Measurements from ENCODE around the gene PPM1L.
"Not testable (repeated sequence)": the region's sequence is repeated elsewhere in the genome, so short reads cannot be mapped to it uniquely, and the experiment has no call there.

PPM1L gene

DNA sequence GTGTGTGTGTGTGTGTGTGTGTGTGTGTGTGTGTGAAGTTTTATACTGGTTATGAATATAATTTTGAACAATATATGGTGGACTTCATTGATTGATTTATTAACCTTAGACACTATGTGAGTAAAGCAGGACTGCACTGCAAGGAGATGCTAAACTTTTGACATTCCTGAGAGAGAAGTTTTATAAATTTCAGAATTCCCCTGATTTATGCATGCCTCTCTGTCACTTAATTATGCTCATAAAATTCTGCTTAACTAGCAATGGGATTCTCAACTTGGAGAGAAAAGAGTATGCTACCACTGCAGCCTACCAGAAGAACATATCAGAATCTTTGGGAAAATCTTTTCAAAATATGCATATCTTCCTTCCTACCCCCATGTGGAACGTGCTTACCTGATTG lies 204.5 kb downstream of the PPM1L start:
- DNase-seq, result no peak
- no peak for TF ChIP-seq POLR2A (IDR thresholded peaks at IDR 0.05; ENCODE audit: low read length)
- no peak for TF ChIP-seq GATA1 (IDR thresholded peaks at IDR 0.05; ENCODE audit: low read depth, low read length)

DNA sequence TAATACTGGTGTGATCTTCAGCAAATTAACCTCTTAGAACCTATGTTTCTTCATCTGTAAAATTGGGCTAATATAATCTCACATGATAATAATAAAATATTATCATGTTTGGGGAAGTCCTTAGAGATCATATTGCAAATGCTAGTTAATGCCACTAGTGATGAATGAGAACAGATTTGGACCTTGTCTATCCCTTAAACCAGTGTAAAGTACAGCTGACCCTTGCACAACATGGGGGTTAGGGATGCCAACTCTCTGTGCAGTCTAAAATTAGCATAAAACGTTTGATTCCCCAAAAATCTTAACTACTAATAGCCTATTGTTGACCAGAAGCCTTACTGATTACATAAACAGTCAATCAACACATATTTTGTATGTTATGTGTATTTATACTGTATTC lies 207.9 kb downstream of the PPM1L start:
- no peak for DNase-seq
- TF ChIP-seq GATA1 (IDR thresholded peaks at IDR 0.05; ENCODE audit: low read depth, low read length) (no peak), POLR2A (IDR thresholded peaks at IDR 0.05; ENCODE audit: low read length) (no peak)

DNA sequence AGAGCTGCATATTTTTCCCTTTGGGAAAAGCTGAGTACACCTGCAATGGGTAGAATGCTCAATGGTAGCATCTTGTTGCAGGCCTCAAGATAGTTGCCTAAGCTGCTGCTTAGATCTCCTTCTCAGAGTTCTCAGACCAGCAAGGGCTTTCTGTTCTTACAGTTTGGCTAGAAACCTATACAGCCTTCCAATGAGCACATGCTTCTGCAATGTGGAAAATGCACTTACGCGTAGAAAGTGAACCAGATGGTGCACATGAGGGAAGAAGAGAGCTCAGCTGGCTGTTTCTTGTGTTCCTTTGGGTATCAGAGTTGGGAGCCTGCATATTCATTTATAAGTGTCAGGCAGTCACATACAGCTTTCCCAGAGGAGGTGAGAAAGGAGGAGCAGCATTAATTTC lies 212.7 kb downstream of the PPM1L start:
- TF ChIP-seq GATA1 (IDR thresholded peaks at IDR 0.05; ENCODE audit: low read depth, low read length), result no peak
- no peak for TF ChIP-seq POLR2A (IDR thresholded peaks at IDR 0.05; ENCODE audit: low read length)
- DNase-seq, result no peak

DNA sequence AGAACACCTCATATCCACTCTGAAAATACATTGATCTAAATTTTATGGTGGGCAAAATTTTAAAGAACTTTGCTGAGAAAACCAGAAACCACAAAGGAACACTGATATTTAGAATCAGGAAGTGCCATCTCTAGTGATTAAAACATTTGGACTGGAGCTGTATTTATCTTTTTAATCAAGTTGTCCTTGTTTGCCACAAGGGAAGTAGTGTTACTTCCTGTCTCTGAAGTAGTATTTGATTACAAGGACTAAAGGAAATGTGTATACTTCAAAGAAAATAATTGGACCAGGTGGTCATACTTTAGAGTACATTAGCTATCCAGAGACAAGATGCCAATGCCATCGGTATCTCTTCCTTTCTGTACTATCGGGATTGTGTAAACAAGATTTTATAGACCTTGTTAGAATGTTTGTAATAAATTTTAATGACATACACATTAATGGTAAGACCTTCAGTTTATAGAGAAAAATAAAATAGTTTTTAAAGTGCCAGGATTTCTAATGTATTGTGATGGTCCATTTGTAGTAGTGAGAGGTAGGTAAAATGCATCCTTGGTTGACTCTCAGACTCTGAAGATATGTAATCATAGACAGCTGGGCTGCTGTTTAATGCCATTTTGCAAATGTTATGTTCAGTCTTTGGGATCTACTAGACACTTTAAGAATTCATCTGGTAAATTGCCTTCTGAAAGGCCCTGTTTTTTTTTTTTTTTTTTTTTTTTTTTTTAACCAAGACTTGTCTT lies 217.2 kb downstream of the PPM1L start:
- TF ChIP-seq GATA1 (IDR thresholded peaks at IDR 0.05; ENCODE audit: low read depth, low read length) (no peak), POLR2A (IDR thresholded peaks at IDR 0.05; ENCODE audit: low read length) (no peak)
- DNase-seq, result no peak

DNA sequence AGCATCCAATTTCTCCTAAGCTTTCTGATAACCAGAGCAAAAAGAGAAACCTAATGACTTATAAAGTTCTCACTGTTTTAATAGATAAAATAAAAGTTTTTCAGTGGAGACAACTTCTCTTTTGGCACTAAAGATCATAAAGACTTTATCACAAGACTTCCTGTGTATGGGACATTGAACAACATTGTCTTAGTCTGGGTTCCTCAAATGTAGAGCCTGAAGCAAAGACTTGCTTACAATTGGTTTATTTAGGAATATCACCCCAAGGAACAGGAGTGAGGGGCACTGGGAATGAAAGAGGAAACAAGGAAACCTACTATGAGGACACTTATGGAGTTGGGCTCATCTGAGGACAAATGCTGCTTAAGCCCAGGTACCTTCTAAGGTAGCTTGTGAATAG lies 221.7 kb downstream of the PPM1L start:
- DNase-seq, result no peak
- TF ChIP-seq GATA1 (IDR thresholded peaks at IDR 0.05; ENCODE audit: low read depth, low read length) (no peak), POLR2A (IDR thresholded peaks at IDR 0.05; ENCODE audit: low read length) (no peak)

DNA sequence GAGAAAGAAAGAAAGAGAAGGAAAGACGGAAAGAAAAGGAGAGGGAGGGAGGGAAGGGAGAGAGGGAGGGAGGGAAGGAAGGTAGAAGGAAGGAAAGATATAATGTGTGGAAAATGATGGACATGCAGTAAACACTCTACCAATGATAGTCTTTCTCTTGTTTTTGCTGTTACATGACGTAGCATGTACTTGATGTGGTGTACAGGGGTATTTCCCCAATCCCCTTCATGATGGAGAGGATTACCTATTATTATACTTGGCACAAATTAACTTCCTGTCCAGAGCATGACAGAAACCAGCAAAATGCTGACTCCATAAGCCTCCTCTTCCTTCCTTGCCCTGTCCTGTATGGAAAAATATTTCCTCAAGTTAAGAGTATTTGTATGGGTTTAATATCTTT lies 224.7 kb downstream of the PPM1L start:
- DNase-seq, result no peak

DNA sequence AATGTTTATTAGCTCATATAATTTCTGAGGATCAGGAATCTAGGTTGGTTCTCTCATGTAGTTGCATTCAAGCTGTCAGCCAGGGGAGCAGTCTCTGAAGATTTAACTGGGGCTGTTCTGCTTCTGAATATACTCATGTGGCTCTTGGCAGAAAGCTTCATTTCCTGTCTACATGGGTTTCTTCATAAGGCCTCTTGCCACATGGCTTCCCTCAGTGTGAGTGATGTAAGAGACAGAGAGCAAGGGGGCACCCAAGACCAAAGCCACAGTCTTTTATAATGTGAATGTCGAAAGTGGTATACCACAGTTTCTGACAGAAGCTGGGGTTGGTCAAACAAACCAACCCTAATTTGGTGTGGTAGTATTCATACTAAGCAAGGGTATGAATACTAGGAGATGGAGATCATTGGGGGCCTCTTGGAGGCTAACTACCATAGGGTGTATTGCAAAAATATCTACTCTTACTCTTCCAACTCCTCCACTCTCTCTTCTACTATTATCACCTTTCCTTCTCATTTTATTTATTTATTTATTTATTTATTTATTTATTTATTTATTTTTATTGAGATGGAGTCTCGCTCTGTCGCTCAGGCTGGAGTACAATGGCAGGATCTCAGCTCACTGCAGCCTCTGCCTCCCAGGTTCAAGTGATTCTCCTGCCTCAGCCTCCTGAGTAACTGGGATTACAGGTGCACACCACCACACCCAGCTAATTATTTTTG lies 225.3 kb downstream of the PPM1L start:
- DNase-seq, result no peak
- no peak for TF ChIP-seq POLR2A (IDR thresholded peaks at IDR 0.05; ENCODE audit: low read length)
- no peak for TF ChIP-seq GATA1 (IDR thresholded peaks at IDR 0.05; ENCODE audit: low read depth, low read length)

More for the DNA sequence above, 224.7 kb downstream of the PPM1L start:
- TF ChIP-seq GATA1 (IDR thresholded peaks at IDR 0.05; ENCODE audit: low read depth, low read length) (no peak), POLR2A (IDR thresholded peaks at IDR 0.05; ENCODE audit: low read length) (no peak)

DNA sequence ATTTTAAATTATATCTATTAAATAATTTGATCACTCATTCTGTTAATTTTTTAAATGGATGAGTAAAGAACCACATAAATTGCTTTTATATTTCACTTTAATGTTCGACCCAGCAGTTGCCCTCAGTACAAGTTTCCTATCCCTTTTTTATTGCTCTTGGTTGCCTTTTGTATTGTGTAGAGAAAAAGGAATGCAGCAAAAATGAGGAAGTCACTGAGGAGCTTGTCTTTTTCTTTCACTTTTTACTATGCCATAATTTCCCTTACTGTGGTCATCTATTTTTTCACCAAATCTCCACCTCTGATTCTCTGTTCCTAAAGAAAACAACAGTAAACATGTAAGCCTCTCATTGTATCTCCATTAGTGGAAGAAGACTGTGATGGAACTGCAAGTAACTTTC lies 226.5 kb downstream of the PPM1L start:
- no peak for DNase-seq
- TF ChIP-seq POLR2A (IDR thresholded peaks at IDR 0.05; ENCODE audit: low read length) (no peak), GATA1 (IDR thresholded peaks at IDR 0.05; ENCODE audit: low read depth, low read length) (no peak)

DNA sequence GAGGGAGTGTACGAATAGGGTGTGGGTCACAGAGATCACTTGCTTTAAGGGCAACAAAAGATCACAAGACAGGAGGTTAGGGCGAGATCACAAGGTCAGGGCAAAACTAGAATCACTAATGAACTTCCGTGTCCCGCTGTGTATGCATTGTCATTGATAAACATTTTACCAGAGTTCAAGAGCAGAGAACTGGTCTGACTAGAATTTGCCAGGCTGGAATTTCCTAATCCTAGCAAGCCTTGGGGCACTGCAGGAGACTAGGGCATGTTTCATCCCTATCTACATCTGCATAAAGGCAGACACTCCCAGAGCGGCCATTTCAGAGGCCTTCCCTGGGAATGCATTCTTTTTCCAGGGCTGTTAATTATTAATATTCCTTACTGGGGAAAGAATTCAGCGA lies 227.9 kb downstream of the PPM1L start:
- DNase-seq, result not testable (repeated sequence)

DNA sequence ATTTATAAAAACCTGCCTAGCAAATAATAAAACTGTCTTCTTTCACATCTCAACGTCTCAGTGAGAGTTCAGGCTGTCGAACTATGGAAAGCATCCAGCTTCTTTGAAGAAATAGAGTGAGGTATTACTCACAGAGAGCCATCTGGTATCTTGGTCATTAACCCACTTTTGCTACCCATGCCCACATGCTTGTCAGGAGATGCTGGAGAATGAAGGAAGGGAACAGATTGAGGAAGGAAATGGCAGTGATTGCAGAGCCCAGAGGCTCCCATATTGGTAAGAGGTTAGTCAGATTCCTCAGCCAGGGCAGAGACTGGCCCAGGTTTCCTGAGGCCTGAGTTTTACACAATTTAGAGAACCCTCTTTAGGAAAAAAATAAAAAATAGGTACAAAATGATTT lies 230.0 kb downstream of the PPM1L start:
- TF ChIP-seq POLR2A (IDR thresholded peaks at IDR 0.05; ENCODE audit: low read length), result no peak
- no peak for TF ChIP-seq GATA1 (IDR thresholded peaks at IDR 0.05; ENCODE audit: low read depth, low read length)
- DNase-seq, result no peak

DNA sequence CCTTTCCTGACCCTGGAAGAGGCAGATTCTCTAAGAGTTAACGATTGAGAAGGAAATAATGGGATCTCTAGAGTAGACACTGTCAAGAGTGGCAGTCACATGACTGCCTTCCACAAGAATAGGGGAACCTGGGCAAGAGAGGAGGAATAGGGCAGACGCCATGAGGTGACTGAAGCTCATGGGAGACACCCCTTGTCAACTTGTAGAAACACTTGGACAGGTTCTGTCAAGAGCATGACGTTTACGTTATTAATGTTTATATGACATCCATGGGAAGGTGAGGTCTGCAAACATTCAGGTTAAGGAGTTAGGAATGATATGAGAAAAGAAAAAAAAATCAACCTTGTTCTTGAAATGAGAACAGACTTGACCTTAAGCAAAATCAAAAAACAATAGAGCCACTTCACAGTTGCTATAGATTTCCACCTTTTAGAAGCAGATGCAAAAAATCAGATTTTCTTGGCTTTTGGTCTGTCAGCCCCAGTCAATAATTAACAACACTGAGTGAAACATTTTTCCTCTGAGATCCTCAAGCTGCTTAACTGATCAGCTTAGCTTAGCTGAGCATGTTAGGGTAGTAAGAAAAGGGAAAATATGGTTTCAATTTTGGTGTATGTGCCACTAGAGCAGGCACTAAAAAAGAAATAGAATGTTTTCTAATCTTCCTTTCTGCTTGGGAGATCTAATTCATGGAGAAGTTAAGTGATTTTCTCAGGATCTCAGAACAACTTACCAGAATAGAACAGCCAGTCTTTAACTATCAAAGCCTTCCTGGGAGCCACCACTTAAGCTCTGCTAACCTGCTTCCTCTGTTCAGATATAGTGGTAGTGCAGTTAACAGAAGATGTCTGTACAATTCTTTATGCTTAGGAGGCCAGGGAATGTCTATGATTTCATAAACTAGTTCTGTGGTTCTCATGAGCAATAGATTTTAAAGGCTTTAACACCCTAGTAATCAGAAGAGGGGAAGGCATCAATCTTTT lies 232.2 kb downstream of the PPM1L start:
- no peak for DNase-seq
- TF ChIP-seq GATA1 (IDR thresholded peaks at IDR 0.05; ENCODE audit: low read depth, low read length) (no peak), POLR2A (IDR thresholded peaks at IDR 0.05; ENCODE audit: low read length) (no peak)

DNA sequence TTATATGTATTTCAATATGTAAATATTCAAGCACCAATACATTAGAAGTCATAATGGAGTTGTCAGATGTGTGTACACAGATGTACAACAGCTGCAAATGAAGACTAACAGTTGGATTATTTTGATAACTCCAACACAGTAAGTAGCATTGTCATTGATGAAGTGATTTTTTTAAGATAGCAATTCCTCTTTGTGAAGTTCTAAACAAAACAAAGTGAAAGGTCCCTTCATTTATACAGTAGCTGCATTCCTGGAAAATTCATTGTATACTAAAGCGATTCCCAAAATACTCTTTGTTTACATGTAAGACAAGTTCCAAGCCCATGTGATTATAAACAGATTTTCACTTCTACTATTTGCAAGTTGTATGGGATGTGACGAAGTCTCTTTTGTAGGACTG lies 234.4 kb downstream of the PPM1L start:
- TF ChIP-seq POLR2A (IDR thresholded peaks at IDR 0.05; ENCODE audit: low read length) (no peak), GATA1 (IDR thresholded peaks at IDR 0.05; ENCODE audit: low read depth, low read length) (no peak)
- no peak for DNase-seq

DNA sequence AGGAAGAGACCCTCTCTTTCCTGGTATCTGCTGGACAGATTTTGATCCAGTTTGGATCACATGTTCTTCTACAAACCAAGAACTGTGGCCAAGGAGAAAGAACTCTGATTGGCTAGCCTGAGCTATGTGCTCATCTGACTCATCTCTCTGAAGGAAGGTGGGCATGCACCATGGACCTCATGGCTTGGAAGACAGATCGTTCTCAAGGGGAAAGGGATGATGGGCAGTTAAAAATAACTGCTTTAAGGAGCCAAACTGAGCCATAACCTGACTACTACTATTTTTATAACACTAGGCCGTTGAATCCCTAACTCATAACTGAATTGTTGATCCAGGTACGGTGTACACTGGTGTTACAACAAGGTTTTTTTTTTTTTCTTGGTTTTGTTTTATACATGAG lies 236.7 kb downstream of the PPM1L start:
- TF ChIP-seq GATA1 (IDR thresholded peaks at IDR 0.05; ENCODE audit: low read depth, low read length), result no peak
- TF ChIP-seq POLR2A (IDR thresholded peaks at IDR 0.05; ENCODE audit: low read length), result no peak
- DNase-seq, result no peak

DNA sequence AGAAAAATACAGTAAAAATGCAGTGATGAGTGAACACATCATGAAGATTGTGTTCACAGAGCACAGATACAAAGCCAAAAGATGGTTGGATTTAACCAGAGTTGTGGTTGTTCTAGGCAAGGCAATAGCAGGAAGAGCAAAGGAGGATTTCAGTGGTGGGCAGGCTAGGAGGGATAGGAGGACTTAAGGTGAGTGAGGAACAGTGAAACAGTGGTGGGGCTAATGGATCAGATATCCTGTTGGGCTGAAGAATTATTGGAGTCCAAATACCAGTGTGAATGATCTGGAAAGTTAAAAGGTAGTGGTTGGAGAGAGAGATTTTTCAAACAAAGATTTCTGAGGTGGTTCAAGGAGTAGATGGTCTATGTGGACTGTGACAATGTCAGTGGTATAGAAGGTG lies 240.8 kb downstream of the PPM1L start:
- TF ChIP-seq GATA1 (IDR thresholded peaks at IDR 0.05; ENCODE audit: low read depth, low read length), result no peak
- no peak for TF ChIP-seq POLR2A (IDR thresholded peaks at IDR 0.05; ENCODE audit: low read length)

More for the DNA sequence above, 240.8 kb downstream of the PPM1L start:
- DNase-seq, result no peak

Measured in erythroblast (primary cell).